H1 (cell line): ENCODE data around the gene POLA1. TPM values are rescaled to one million over a fixed set of nuclear protein-coding genes. Genes with fewer than 3 reads are reported as not detected.

Source experiments
- CTCF ChIA-PET: fragments of 300-600 bp; sonication (Branson Sonifier 250); formaldehyde crosslinking; loops from one replicate; lab custom pipeline; 2021; ENCODE audit not compliant: partially characterized antibody; lab: Charles Lee
- POLR2A ChIA-PET: fragments of 300-600 bp; sonication (Branson Sonifier 250); formaldehyde crosslinking; loops from one replicate; lab custom pipeline; 2021; ENCODE audit warnings: inconsistent platforms; ENCODE audit not compliant: partially characterized antibody; lab: Charles Lee
- DNase-seq, 2 experiments: peaks; one replicate each; pipeline versions ENCODE4 v3.0.0 to v3.0.0-alpha.2; 2010 to 2022; ENCODE audit warnings: low spot score in 2 of 2, low read depth in 1 of 2, mixed read lengths in 1 of 2
- FAIRE-seq: peaks from 2 replicates; lab custom pipeline; 2011; peaks lifted over from hg19 to GRCh38; lab: Jason Lieb, UNC
- H2AFZ ChIP-seq: 2 replicates; pipeline ENCODE4 v1.8.1; 2012; ENCODE audit warnings: low read length, inconsistent platforms
- H2AK5ac ChIP-seq: 2 replicates; pipeline ENCODE4 v1.6.1; 2013; ENCODE audit warnings: low read depth, low read length
- H2BK120ac ChIP-seq: replicated peaks from 2 replicates; pipeline ENCODE3; 2013; ENCODE audit warnings: low read depth, low read length, inconsistent platforms
- H2BK12ac ChIP-seq: 2 replicates; pipeline ENCODE4 v1.6.1; 2013; ENCODE audit warnings: low read depth, low read length
- H2BK15ac ChIP-seq: 2 replicates; pipeline ENCODE4 v1.6.1; 2013; ENCODE audit warnings: low read length
- H2BK20ac ChIP-seq: 2 replicates; pipeline ENCODE4 v1.6.1; 2013; ENCODE audit warnings: low read length
- H2BK5ac ChIP-seq: 2 replicates; pipeline ENCODE4 v1.6.1; 2013; ENCODE audit warnings: low read depth, low read length
- H3K14ac ChIP-seq: 2 replicates; pipeline ENCODE4 v1.6.1; 2013; ENCODE audit warnings: inconsistent platforms; ENCODE audit not compliant: insufficient read length
- H3K18ac ChIP-seq: 2 replicates; pipeline ENCODE4 v1.6.1; 2013; ENCODE audit warnings: low read length; ENCODE audit errors: extremely low read depth
- H3K23ac ChIP-seq: 2 replicates; pipeline ENCODE4 v1.6.1; 2013; ENCODE audit warnings: inconsistent platforms; ENCODE audit not compliant: insufficient read length
- H3K23me2 ChIP-seq: 2 replicates; pipeline ENCODE4 v1.6.1; 2013; ENCODE audit warnings: low read depth, low read length
- H3K27ac ChIP-seq: 2 replicates; pipeline ENCODE4 v1.6.1; 2011; ENCODE audit warnings: low read depth, low read length, inconsistent platforms
- H3K27me3 ChIP-seq, 4 experiments: replicated peaks in 1 of 4; 1 replicate in 1 of 4; 2 replicates in 3 of 4; pipeline versions ENCODE4 v1.6.1 to v1.8.1; 2011 to 2013; ENCODE audit warnings: low read length in 3 of 4, mild to moderate bottlenecking in 3 of 4, inconsistent platforms in 2 of 4, mixed read lengths in 2 of 4, moderate library complexity in 1 of 4; ENCODE audit not compliant: control insufficient read depth in 3 of 4, insufficient read depth in 3 of 4; ENCODE audit errors: extremely low read depth in 1 of 4
- H3K36me3 ChIP-seq, 4 experiments: 2 replicates each; pipeline versions ENCODE4 v1.6.1 to v1.8.1; 2011 to 2013; ENCODE audit warnings: mild to moderate bottlenecking in 4 of 4, low read length in 3 of 4, moderate library complexity in 2 of 4, control low read depth in 1 of 4, inconsistent platforms in 1 of 4; ENCODE audit not compliant: insufficient read depth in 4 of 4, control insufficient read depth in 2 of 4
- H3K4ac ChIP-seq: replicated peaks from 2 replicates; pipeline ENCODE3; 2013; ENCODE audit warnings: low read length, low read depth, mixed read lengths, inconsistent platforms; ENCODE audit not compliant: insufficient read length
- H3K4me1 ChIP-seq, 4 experiments: replicated peaks in 1 of 4; 1 replicate in 1 of 4; 2 replicates in 3 of 4; pipeline versions ENCODE4 v1.6.1 to v1.8.1; 2011 to 2013; ENCODE audit warnings: low read length in 3 of 4, inconsistent platforms in 2 of 4, mixed read lengths in 1 of 4; ENCODE audit not compliant: insufficient read depth in 4 of 4, control insufficient read depth in 3 of 4
- H3K4me2 ChIP-seq, 2 experiments: 2 replicates each; pipeline versions ENCODE4 v1.6.1 to v1.8.1; 2011 to 2013; ENCODE audit warnings: low read depth in 2 of 2, low read length in 2 of 2, control low read depth in 1 of 2, inconsistent platforms in 1 of 2, mild to moderate bottlenecking in 1 of 2; ENCODE audit not compliant: insufficient read depth in 1 of 2
- H3K4me3 ChIP-seq, 4 experiments: fragments of 200-600, 300-600 bp in 1 of 4; sonication (generic), shearing (Covaris generic), sonication (Bioruptor Twin) in 1 of 4; 2 replicates each; pipeline versions ENCODE4 v1.5.1 to v1.8.1; 2011 to 2016; ENCODE audit warnings: low read length in 4 of 4, low read depth in 3 of 4, control low read depth in 2 of 4, inconsistent platforms in 2 of 4, mild to moderate bottlenecking in 2 of 4, mixed read lengths in 1 of 4, moderate library complexity in 1 of 4; ENCODE audit not compliant: insufficient read depth in 2 of 4; ENCODE audit errors: extremely low read depth in 1 of 4
- H3K56ac ChIP-seq: replicated peaks from 2 replicates; pipeline ENCODE3; 2013; ENCODE audit warnings: low read depth, mild to moderate bottlenecking, mixed read lengths, low read length, inconsistent platforms; ENCODE audit not compliant: insufficient read length
- H3K79me1 ChIP-seq: 2 replicates; pipeline ENCODE4 v1.6.1; 2013; ENCODE audit warnings: low read depth, low read length, control low read depth
- H3K79me2 ChIP-seq, 2 experiments: 2 replicates each; pipeline versions ENCODE4 v1.6.1 to v1.8.1; 2012 to 2013; ENCODE audit warnings: low read length in 2 of 2, mild to moderate bottlenecking in 2 of 2, inconsistent platforms in 1 of 2; ENCODE audit not compliant: insufficient read depth in 2 of 2, control insufficient read depth in 1 of 2
- H3K9ac ChIP-seq, 4 experiments: replicated peaks in 1 of 4; 1 replicate in 1 of 4; 2 replicates in 3 of 4; pipeline versions ENCODE4 v1.6.1 to v1.8.1; 2011 to 2013; ENCODE audit warnings: low read depth in 3 of 4, low read length in 3 of 4, control low read depth in 2 of 4, mild to moderate bottlenecking in 2 of 4, moderate library complexity in 2 of 4, inconsistent platforms in 1 of 4; ENCODE audit errors: extremely low read depth in 1 of 4
- H3K9me3 ChIP-seq, 2 experiments: 2 replicates each; pipeline versions ENCODE4 v1.6.1 to v1.8.1; 2012 to 2013; ENCODE audit warnings: mild to moderate bottlenecking in 2 of 2, moderate library complexity in 2 of 2, control low read depth in 1 of 2, inconsistent platforms in 1 of 2, low read depth in 1 of 2, low read length in 1 of 2, mixed read lengths in 1 of 2; ENCODE audit not compliant: insufficient read depth in 2 of 2
- H4K20me1 ChIP-seq, 2 experiments: replicated peaks in 1 of 2; 2 replicates each; pipeline versions ENCODE3 to v1.8.1; 2011 to 2013; ENCODE audit warnings: inconsistent platforms in 2 of 2, low read length in 2 of 2, mild to moderate bottlenecking in 1 of 2; ENCODE audit not compliant: insufficient read depth in 2 of 2, control insufficient read depth in 1 of 2
- H4K5ac ChIP-seq: 2 replicates; pipeline ENCODE4 v1.6.1; 2013; ENCODE audit warnings: low read length, low read depth, mixed read lengths, inconsistent platforms; ENCODE audit not compliant: insufficient read length
- H4K8ac ChIP-seq: 2 replicates; pipeline ENCODE4 v1.8.0; 2013; ENCODE audit warnings: mild to moderate bottlenecking, moderate library complexity, low read length, inconsistent platforms; ENCODE audit not compliant: insufficient read depth; ENCODE audit errors: extremely low read depth
- H4K91ac ChIP-seq: replicated peaks from 2 replicates; pipeline ENCODE3; 2013; ENCODE audit warnings: low read length, mixed read lengths, inconsistent platforms; ENCODE audit not compliant: insufficient read length
- BACH1 ChIP-seq: IDR thresholded peaks from 2 replicates; pipeline ENCODE4 v1.6.1; 2012; ENCODE audit warnings: low read length, improper control_type of control experiment
- KDM5A ChIP-seq: fragments of 200-600 bp; IDR thresholded peaks from 2 replicates; pipeline ENCODE4 v1.7.1; 2012; ENCODE audit warnings: mild to moderate bottlenecking, low read length, inconsistent platforms, mixed read lengths
- SP2 ChIP-seq: IDR thresholded peaks from 2 replicates; pipeline ENCODE4 v1.6.1; 2012; ENCODE audit warnings: mild to moderate bottlenecking, low read length, inconsistent platforms
- SRF ChIP-seq: IDR thresholded peaks from 2 replicates; pipeline ENCODE4 v1.6.1; 2011; ENCODE audit warnings: mild to moderate bottlenecking, low read depth, low read length, moderate library complexity
- WGBS, 2 experiments: shearing (Covaris generic) in 1 of 2; methylation state at CpG; one replicate each; pipeline versions ENCODE4 v1.1.6 to v1.1.7; 2013 to 2015; ENCODE audit warnings: low lambda C conversion rate in 2 of 2, mixed read lengths in 2 of 2, inconsistent platforms in 1 of 2, low coverage in 1 of 2, missing lambda C conversion rate in 1 of 2; ENCODE audit not compliant: insufficient replicate concordance in 2 of 2, insufficient coverage in 1 of 2, insufficient read length in 1 of 2; ENCODE audit errors: extremely low coverage in 1 of 2, missing lambda C conversion rate in 1 of 2; 5-methylcytosine and 5-hydroxymethylcytosine counted together
- polyA plus RNA-seq, 7 experiments: library from polyadenylated mRNA; depleted of rRNA in 3 of 7; stranded (reverse) in 5 of 7; unstranded in 2 of 7; fragments of >200 nt in 5 of 7; fragments of 200-250 nt in 2 of 7; gene quantifications; 1 replicate in 5 of 7; 2 replicates in 1 of 7; 4 replicates in 1 of 7; pipeline versions ENCODE4 v1.2.1 to v1.2.3, GENCODE V29; 2011 to 2013; ENCODE audit warnings: missing spikeins in 2 of 7, mixed read lengths in 2 of 7
- total RNA-seq: library from RNA; stranded (reverse); fragmentation: NEBNext Ultra II Directional; extraction: Animal tissue kit (Norgen Biotek cat#: 25700); gene quantifications from 2 replicates; pipeline ENCODE4 v1.2.1, GENCODE V29; 2021

The POLA1 gene
- total and polyA plus RNA-seq, 2 of the 8 experiments (the other 6 are each of a cell fraction or from before 2014, with no cell fraction given), result 5.6 to 34.9 TPM

GRCh38 chrX:24775891-24776290 lies 82.2 kb downstream of the POLA1 start:
- Histone ChIP-seq H4K8ac (no peak overlapping the region), H3K9me3 (no peaks in the 10 kb centered on the region), H3K4ac (no peak overlapping the region), H2BK12ac (no peak overlapping the region), H4K91ac (no peak overlapping the region), H3K36me3 (peaks cover 0 to 6% (median 2%) of the 10 kb centered on the region in 4 experiments; a peak in 3 of 8 replicates), H4K20me1 (no peaks in the 10 kb centered on the region), H2BK20ac (no peak overlapping the region), H3K9ac (no peak overlapping the region), H2BK5ac (no peak overlapping the region), H3K79me2 (no peaks in the 10 kb centered on the region), H3K23ac (no peak overlapping the region), H4K5ac (no peak overlapping the region), H2AK5ac (no peak overlapping the region), H3K18ac (no peak overlapping the region), H3K56ac (no peak overlapping the region), H2BK120ac (no peak overlapping the region), H3K14ac (no peak overlapping the region), H2BK15ac (no peak overlapping the region), H3K27me3 (no peaks in the 10 kb centered on the region), H3K4me3 (no peak overlapping the region), H3K23me2 (no peaks in the 10 kb centered on the region), H2AFZ (no peak overlapping the region), H3K4me2 (no peak overlapping the region), H3K27ac (no peak overlapping the region), H3K4me1 (no peaks in the 10 kb centered on the region), H3K79me1 (no peaks in the 10 kb centered on the region)
- POLR2A ChIA-PET, result no interaction called here
- CTCF ChIA-PET, result interaction anchor here (0.6 to 1.0 kb wide), 2 partner anchors 24 to 34 kb away, joined by 4 read pairs; no protein-coding TSS in a partner anchor
- no peak for FAIRE-seq
- no peak for DNase-seq
- WGBS, 2 experiments, result 94% methylated on average over 2 of the region's 2 CpGs; no CpG with 5 or more reads in 1 of the 2 experiments
- TF ChIP-seq BACH1 (no peak), SP2 (no peak), SRF (no peak), KDM5A (no peak)
